GM21576 (cell line): ENCODE measurements around the gene RABAC1.

ENCODE experiments used
- ATAC-seq: cut with Tn5 transposase; IDR thresholded peaks from one replicate; pipeline ENCODE4 v1.9.1; 2021; ENCODE audit warnings: mild to moderate bottlenecking, moderate library complexity; ENCODE audit not compliant: unreplicated experiment

RABAC1 gene

DNA sequence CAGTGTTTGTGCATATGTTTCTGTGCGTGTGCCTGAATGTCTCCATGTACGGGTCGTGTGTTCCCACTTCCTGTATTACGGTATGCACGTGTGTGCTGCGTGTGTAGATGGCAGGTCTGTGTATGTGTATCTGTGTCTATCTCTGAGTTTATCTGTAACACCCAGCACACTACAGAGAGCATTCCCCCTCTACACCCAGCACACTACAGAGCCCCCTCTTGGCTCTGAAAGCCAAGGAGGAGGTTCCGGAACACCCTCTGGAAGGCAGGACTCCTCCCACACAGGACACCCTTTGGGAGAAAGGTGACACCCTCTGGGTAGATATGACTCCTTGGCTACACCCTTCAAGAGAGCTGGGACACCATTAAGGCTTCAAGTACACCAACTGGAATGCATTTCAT lies 28.8 kb downstream of the RABAC1 start:
- ATAC-seq: no peak

GRCh38 chr19:41929536-41930071 lies 29.5 kb downstream of the RABAC1 start:
- no peak for ATAC-seq

- no peak for ATAC-seq
These were observed 30.2 kb downstream of the RABAC1 start for GRCh38 chr19:41928754-41929535.

DNA sequence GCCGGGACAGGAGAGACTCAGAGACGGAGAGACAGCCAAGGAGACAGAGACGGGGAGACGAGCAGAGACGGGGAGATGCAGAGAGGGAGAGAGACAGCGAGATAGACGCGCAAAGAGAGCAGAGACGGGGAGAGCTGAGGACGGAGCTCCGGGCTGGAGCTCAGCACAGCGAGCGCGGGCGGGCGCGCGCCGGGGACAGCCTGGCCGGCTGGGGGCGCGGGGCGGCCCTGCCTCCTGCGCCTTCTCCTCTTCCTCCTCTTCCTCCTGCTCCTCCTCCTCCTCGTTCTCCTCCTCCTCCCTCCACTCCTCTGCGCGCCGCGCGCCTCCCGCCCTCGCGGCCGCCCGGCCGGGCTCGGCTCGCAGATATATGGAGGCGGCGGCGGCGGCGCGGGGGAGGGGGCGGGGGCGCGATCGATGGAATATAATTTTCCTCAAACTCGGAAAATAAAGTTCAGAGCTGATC lies 30.9 kb downstream of the RABAC1 start, which contains the start of gene ERFL:
Gene ERFL, minus strand, starts transcription at position 229 of the 463 bp plus-strand sequence. CDS start 15,530 bp downstream, outside the sequence.
- no peak for ATAC-seq

DNA sequence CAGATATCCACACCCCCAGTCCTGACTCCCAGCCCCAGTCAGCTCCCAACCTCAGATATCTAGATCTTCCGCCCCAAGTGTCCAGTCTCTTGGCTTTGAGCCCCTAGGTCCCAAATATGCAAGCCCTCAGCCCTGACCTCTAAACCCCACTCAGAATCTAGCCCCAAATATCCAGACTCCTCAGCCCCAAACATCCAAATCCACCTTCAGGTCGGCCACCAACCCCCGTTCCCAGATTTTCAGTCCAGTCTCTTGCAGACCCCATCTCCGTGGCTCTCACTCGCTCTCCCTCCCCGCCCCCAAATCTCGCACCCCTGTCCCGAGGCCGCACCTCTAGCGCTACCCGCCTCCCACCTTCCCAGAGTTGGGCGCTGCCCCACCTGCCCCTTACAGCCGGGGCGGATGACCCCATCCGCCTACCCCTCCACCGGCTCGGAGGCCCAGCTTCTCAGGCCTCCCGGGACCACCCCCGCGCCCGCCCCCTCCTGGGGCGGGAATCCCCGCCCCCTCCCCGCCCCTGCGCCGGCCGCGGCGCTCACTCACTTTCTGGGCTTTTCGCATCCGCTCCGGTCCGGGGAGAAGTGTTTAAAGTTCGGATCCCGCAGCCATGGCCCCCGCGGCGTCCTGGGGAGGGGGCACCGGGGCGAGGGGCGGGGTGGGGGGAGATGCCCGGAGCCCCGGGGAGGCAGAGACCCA lies 31.5 kb downstream of the RABAC1 start:
- ATAC-seq: no peak

DNA sequence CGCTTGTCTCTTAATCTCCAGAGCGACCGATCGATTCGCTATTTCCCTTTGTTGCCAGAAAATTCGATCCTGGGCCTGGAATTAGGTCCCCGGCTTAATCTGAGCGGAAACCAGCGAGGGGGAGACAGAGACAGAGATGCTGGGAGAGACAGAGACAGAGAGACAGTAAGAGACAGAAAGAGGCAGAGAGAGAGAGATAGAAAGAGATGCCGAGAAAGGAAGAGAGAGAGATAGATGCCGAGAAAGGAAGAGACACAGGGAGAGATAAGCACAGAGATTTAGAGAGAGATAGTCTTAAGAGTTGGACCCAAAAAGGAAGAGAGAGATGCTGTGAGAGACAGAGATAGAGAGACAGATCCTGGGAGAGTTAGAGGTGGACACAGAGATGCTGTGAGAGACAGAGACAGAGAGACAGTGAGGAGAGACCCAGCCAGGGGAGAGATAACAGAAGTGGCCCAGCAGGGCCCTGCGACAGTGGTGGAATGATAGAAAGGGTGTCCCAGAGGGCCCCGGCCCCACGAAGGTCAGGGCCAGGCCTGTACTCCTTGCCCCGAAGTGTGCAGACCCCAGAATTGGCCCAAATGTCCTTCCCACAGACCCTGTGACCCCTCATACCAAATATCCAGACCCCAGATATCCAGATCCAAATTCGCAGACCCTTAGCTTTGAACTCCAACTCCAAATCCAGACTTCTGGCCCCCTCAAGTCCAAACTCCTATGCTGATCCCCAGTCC lies 32.2 kb downstream of the RABAC1 start:
- no peak for ATAC-seq

GRCh38 chr19:41926028-41926762 lies 32.9 kb downstream of the RABAC1 start:
- no peak for ATAC-seq

DNA sequence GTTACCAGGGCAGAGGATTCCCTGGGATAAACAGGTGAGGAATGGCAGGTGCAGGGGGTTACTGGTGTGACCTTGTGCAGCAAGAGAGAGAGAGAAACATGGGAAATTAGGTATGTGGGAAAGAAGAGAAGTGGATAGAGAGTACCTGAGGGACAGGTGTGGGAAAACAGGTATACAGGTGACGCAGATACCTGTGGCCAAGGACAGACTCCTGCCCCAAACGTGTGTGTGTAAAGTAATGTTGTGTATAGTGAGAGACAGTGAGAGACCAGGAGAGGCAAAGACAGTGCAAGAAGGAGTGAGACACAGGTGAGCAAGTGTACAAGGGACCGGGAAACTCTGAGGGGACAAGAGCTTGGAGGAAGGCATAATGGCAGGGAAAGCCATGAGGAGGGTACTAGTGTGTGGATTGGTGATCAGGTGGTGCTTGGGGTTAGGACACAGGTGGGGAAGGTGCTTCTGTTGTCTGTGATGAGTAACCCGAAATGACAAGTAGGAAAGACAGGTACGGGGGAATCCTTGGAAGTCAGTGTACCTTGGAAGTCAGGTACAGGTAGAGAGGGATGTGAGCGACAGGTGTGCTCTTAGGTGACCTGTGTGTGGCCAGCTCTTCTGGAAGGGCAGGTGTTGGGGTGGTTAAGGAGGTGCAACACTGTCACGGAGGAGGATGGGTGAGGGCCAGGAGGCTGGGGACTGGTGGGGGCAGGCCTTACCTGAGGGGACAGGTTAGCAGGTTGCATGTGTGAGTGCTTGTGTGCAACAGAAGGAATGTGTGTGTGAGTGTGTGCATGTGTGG lies 33.7 kb downstream of the RABAC1 start:
- ATAC-seq: no peak

GRCh38 chr19:41924151-41925145 lies 34.7 kb downstream of the RABAC1 start:
- no peak for ATAC-seq

DNA sequence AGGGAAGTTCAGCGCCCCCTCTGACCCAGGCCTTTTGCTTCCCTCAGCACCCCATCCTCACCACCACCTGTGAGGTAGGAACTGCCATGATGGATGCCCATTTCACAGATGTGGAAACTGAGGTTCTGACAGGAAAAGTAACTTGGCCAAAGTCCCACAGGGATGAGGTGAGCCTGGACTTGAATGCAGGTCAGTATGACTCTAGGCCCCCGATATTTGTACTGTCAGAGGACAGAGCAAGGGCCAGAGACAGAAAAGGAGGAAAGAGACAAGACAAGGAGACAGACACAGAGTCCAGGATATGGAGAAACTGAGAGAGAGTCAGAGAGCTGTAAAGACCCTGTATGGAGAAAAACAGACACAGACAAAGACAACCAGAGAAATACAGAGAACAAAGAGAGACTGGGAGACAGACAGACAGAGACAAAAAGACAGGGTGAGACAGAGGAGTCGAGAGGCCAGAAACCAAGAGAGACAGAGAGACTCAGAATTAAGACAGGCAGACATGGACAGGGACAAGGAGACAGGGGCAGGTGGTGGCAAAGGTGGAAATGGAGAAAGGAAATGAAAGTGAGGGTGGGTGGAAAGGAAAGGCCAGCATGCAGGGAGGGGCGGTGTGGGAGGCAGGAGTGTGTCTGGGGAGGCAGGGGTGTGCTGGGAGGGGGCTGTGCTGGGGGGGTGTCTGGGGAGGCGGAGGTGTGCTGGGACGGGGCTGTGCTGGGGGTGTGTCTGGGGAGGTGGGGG lies 35.9 kb downstream of the RABAC1 start:
- ATAC-seq: no peak

DNA sequence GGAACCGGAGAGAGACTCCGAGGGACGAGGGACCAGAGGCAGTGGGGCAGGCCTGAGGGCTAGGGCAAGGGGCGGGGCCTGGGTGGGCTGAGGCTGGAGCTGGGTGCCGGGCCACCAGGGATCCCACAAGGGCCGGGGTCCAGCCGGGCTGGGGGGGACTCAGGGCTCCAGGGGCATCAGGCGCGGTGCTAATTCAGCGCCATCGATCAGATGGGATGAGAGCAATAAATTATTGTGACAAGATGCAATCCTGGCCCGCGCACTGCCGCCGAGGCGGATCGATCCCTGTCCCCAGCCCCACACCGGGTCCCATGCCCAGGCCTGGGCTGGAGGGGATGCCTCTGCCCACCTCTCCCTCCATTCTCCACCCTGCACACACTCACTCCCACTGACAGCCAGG lies 36.5 kb downstream of the RABAC1 start:
- ATAC-seq: no peak

DNA sequence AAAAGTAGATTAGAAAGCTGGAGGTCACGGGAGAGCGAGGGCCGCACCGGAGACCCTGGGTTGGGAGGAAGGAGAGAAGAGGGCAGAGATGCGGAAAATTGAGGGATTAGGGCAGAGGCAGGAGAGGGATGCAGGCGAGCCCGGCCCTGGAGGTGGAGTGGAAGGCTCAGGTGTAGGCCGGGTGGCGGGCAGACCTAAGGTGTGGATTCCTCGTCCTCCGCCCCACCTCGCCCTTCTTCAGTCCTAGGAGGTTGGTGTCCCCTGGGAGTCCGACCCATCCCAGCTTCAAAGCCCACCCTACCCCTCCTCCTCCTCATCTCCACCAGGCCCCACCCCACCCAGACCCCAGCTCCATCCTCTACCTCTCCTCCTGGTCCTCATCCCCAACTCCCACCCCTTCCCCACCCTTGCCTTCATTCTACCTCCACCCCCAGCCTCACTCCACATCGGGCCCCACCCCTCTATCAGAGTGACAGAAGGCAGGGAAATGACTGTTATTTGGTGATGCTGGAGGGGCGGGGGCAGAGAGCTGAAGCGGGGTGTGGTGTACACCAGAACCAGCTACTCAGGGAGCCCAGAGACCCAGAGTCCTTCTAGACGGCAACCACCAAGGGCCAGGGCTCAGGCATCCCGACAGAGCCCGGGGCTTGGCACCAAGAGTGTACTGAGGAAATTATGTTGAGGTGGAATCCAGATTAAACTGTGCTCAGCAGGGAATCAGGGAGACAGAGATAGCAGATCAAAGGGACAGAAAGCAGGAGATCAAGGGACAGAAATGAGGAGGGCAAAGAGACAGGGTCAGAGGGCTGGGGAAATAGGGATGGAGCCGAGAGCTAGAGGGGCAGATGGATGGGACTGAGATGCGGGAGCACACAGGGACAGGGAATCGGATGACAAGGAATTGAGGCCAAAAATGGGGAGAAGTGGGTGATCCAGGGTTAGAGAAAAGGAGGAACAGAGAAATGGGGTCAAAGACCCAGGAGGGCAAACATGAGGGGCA lies 37.2 kb downstream of the RABAC1 start:
- no peak for ATAC-seq

GRCh38 chr19:41920882-41921576 lies 38.1 kb downstream of the RABAC1 start:
- ATAC-seq: no peak

DNA sequence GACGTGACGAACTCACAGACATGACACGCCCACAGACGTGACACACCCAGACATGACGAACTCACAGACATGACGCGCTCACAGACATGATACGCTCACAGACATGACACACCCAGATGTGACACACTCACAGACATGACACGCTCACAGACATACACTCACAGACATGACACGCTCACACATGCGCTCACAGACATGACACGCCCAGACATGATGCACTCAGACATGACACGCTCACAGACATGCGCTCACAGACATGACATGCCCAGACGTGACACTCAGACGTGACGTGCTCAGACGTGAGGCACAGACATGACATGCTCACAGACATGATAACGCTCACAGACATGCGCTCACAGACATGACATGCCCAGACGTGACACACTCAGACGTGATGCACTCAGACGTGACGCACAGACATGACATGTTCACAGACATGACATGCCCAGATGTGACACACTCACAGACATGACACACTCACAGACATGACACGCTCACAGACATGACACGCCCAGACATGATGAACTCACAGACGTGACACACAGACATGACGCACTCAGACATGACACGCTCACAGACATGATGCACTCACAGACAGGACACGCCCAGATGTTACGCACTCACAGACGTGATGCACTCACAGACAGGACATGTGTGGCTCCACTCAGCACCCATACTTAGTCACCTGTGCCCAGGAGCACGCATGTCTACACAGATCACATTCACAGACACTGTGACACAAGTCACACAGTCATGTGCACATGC lies 39.0 kb downstream of the RABAC1 start:
- no peak for ATAC-seq

DNA sequence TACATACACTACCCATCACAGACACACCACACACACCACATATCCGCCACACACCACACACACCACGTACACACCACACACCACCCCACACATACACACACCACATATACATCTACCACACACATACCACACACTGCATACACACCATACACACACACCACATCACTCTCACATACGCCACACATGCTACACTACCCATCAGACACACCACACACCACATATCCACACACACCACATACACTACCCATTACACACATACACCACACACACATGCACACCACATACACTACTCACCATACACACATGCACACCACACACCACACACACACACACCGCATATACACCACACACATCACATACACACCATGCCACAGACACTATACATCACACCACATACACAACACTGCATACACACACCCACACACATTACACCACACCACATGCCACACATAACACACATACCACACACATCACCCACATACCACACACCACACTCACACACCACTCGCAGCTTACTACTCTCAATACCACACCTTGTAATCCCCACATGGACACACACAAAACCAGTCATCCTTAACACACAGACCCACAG lies 40.4 kb downstream of the RABAC1 start:
- ATAC-seq: no peak
